Measurements from ENCODE around the gene KCNMA1.

GRCh38 chr10:77131214-77131613 is 506.4 kb downstream of the KCNMA1 start:
- TF ChIP-seq EP300 (conservative IDR thresholded peaks at IDR 0.05; ENCODE audit: poor library complexity, severe bottlenecking) (no peak), TAF1 (IDR thresholded peaks at IDR 0.05; ENCODE audit: low read depth) (no peak), REST (IDR thresholded peaks at IDR 0.05; ENCODE audit: borderline replicate concordance) (no peak), CTCF (IDR thresholded peaks at IDR 0.05; ENCODE audit: poor library complexity, severe bottlenecking) (no peak), POLR2AphosphoS5 (IDR thresholded peaks at IDR 0.05) (no peak)

Data from neural cell (in vitro differentiated cells).